Neural cell (in vitro differentiated cells): ENCODE measurements around the gene GDA. TPM values are rescaled to one million over a fixed set of nuclear protein-coding genes. Genes with fewer than 3 reads are reported as not detected.

Experiments used
- polyA plus RNA-seq: library from polyadenylated mRNA; depleted of rRNA; stranded (reverse); fragments of >200 nt; gene quantifications from 2 replicates; pipeline ENCODE4 v1.2.3, GENCODE V29; 2014
- small RNA-seq, 3 experiments: library from RNA; depleted of rRNA; stranded (forward); fragments of <200 nt; gene quantifications; one replicate each; pipeline ENCODE3, GENCODE V24; 2012

Gene GDA
- polyA plus RNA-seq, 1 donor from 2014 or later: 0.26 TPM

Small RNA genes lying within 50 kb of the gene (small RNA-seq; reads per million reads assigned to genes)
- 0 reads per million in 3 experiments for gene RNA5SP285

Other genes starting within 250 kb of the GDA start
- gene ABHD17B, start 238.2 kb upstream of the GDA start, polyA plus RNA-seq: 53.0 and 58.0 TPM in 2 replicates
- gene C9orf85, start 237.8 kb upstream of the GDA start, polyA plus RNA-seq: 15.8 and 20.3 TPM in 2 replicates
- not detected in 2 replicates for gene C9orf57, start 88.8 kb upstream of the GDA start, polyA plus RNA-seq
- gene ZFAND5, start 215.8 kb downstream of the GDA start, polyA plus RNA-seq: 323 and 338 TPM in 2 replicates